BE2C (cell line): ENCODE data around the gene VPS39.
A peak's percentile ranks its signal among the peaks of the same experiment; 100 is the strongest.

Source experiments
- DNase-seq: peaks from one replicate; pipeline ENCODE4 v3.0.0-alpha.2; 2020
- H3K27me3 ChIP-seq: fragments of 250-450 bp; sonication (Bioruptor Pico); 2 replicates; pipeline ENCODE4 v1.5.1; 2020; ENCODE audit warnings: mild to moderate bottlenecking
- H3K36me3 ChIP-seq: fragments of 250-450 bp; sonication (Bioruptor Pico); 2 replicates; pipeline ENCODE4 v1.5.1; 2020; ENCODE audit warnings: mild to moderate bottlenecking
- H3K4me1 ChIP-seq: fragments of 250-450 bp; sonication (Bioruptor Pico); 2 replicates; pipeline ENCODE4 v1.5.1; 2020
- H3K4me3 ChIP-seq: 2 replicates; pipeline ENCODE4 v1.5.1; 2011; ENCODE audit warnings: low read depth, low read length
- H3K9me3 ChIP-seq: fragments of 250-450 bp; sonication (Bioruptor Pico); 2 replicates; pipeline ENCODE4 v1.5.1; 2020
- CTCF ChIP-seq: IDR thresholded peaks from 2 replicates; pipeline ENCODE4 v1.5.1; 2012; ENCODE audit warnings: mild to moderate bottlenecking, low read depth, low read length

The VPS39 gene

GRCh38 chr15:42121021-42121420, 87.1 kb downstream of the VPS39 start:
- Histone ChIP-seq H3K36me3 (no peaks in the 10 kb centered on the region), H3K9me3 (no peaks in the 10 kb centered on the region), H3K27me3 (no peaks in the 10 kb centered on the region), H3K4me3 (no peak overlapping the region), H3K4me1 (peaks cover 10% of the 10 kb centered on the region)
- no peak for TF ChIP-seq CTCF
- DNase-seq: no peak

- Histone ChIP-seq H3K27me3 (no peaks in the 10 kb centered on the region), H3K9me3 (no peaks in the 10 kb centered on the region), H3K36me3 (no peaks in the 10 kb centered on the region), H3K4me3 (no peak overlapping the region), H3K4me1 (peaks cover 10% of the 10 kb centered on the region)
- no peak for TF ChIP-seq CTCF
- DNase-seq: no peak
These were observed 87.8 kb downstream of the VPS39 start for GRCh38 chr15:42120285-42120684.

- H3K4me1 ChIP-seq: peaks cover 10% of the 10 kb centered on the region
- DNase-seq: no peak
- peak overlapping the region; percentile 29 for H3K4me3 ChIP-seq
These were observed 88.7 kb downstream of the VPS39 start for GRCh38 chr15:42119446-42119760.

GRCh38 chr15:42118650-42119445, 89.3 kb downstream of the VPS39 start:
- no peak for TF ChIP-seq CTCF
- peak overlapping the region; percentile 29 for H3K4me3 ChIP-seq
- H3K27me3 ChIP-seq: no peaks in the 10 kb centered on the region
- peaks cover 10% of the 10 kb centered on the region for H3K4me1 ChIP-seq
- no peak for DNase-seq
- H3K9me3 ChIP-seq: no peaks in the 10 kb centered on the region
- no peaks in the 10 kb centered on the region for H3K36me3 ChIP-seq

More at GRCh38 chr15:42119446-42119760, 88.7 kb downstream of the VPS39 start:
- H3K9me3 ChIP-seq: no peaks in the 10 kb centered on the region
- H3K27me3 ChIP-seq: no peaks in the 10 kb centered on the region
- TF ChIP-seq CTCF: no peak
- H3K36me3 ChIP-seq: no peaks in the 10 kb centered on the region

- no peaks in the 10 kb centered on the region for H3K36me3 ChIP-seq
- no peak for DNase-seq
- no peak for TF ChIP-seq CTCF
- no peaks in the 10 kb centered on the region; the same call in 1 of the 2 replicates for H3K4me1 ChIP-seq
- H3K27me3 ChIP-seq: no peaks in the 10 kb centered on the region
- H3K9me3 ChIP-seq: no peaks in the 10 kb centered on the region
- H3K4me3 ChIP-seq: no peak overlapping the region
These were observed 96.2 kb downstream of the VPS39 start for GRCh38 chr15:42111924-42112323.

- no peak for DNase-seq
- Histone ChIP-seq H3K4me1 (no peaks in the 10 kb centered on the region; the same call in 1 of the 2 replicates), H3K9me3 (no peaks in the 10 kb centered on the region), H3K4me3 (no peak overlapping the region), H3K36me3 (no peaks in the 10 kb centered on the region), H3K27me3 (no peaks in the 10 kb centered on the region)
- no peak for TF ChIP-seq CTCF
These were observed 97.7 kb downstream of the VPS39 start for GRCh38 chr15:42110367-42110766.
